EL (cell line): ENCODE measurements around the gene TMEM218.

ENCODE experiments used
- DNase-seq: peaks from one replicate; pipeline ENCODE4 v3.0.0-alpha.2; 2016

Gene TMEM218

DNA sequence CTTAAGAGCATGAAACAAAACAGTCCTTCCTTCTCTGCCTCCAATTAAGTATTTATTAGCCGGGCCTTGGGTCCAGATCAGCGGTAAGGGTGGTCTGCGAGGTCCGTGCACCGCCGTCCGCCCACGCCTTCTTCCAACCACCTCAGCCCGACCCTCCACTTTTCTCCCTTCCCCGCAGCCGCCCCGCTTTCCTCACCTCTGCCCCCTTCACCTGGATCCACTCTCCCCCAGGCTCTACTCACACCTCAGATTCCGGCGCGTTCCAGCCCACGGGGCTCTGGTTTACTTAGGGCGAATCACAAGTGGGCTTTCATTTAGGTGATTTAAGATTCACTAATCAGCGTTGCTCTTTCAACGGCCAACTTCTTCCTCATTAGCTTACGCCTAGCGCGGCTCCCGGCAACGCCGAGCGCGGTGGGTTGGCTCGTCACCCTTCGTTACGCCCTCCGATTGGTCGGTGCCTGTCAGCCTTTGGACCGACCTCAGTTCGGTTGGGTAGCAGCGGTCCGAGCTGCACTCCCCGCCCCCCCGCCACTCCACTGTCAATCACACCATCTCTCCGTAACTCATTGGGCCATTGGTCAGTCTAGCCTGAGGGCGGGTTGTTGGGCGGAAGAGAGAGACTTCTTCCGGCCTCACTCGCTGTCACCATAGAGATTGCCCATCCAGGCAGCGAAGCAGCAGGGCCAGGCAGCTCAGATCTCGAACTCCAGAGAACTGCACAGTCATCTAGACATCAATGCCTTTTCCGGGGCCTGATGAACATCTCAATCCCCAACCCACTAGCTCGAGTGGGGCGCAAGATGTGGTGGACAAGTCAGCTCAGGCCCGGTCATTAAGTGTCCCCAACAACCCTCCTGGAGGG lies at the start of gene TMEM218:
TMEM218 (minus strand) TSS at position 284 of the 865 bp plus-strand sequence. CDS start 9,385 bp downstream, outside the sequence.
- DNase-seq = peak; percentile 99

DNA sequence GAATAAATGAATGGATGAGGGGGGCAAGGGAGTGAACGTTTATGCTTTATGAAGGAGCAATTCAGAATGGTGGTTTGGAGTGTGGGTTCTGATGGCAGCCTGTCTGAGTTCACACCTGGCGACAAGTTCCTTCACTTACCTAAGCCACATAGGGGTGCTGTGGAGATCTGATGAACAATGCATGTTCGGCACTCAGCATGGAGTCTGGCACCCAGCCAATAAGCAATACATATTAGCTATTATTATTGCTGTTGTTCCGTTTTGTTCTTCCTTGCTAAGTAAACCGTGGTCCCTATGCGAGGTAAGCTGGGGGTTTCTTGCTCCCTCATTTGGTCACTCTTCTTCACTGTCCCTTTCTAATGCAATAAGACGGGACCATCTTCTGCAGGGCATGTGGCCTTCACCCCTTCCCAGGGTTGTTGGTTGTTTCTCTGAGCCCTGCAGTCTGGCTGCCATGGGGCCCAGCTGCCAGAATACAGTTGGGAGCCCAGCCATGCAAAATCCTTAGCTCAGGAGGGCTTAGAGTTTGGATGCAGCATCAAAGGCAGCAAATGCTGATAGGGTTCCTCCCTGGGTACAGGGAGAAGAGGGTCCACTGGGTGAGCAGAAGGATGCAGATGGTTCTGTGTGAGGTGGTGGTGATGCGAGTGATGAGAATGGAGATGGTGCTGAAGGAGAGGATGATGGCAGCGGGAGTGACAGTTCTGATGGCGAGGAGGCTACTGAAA lies 46.7 kb upstream of the TMEM218 start:
- DNase-seq = no peak

DNA sequence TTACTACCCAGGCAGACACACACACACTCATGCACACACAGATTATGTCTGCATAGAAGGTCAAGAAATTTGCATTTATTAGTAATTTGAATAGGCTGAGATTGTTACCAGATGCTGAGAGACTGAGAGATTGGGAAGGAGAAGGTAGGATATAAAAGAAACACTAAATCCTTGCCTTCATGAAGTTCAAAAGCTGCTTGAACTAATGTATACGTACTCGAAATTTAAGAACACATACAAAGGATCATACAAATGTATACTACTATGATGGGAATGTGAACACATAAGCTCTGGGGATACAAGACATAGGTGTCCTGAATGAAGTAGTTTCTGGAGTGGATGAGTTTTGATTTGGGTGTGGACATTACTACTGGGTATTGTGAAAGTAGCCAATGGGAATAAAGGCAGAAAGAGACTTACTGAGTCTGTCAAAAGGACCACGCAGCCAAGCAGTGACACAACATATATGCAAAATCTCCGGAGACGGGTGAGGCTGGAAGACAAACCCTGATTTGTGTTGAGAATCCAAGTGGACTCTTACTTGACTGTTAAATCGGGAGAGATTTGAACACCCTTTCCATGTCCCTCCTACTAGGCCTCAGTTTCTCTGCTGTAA lies 45.8 kb upstream of the TMEM218 start:
- no peak for DNase-seq

DNA sequence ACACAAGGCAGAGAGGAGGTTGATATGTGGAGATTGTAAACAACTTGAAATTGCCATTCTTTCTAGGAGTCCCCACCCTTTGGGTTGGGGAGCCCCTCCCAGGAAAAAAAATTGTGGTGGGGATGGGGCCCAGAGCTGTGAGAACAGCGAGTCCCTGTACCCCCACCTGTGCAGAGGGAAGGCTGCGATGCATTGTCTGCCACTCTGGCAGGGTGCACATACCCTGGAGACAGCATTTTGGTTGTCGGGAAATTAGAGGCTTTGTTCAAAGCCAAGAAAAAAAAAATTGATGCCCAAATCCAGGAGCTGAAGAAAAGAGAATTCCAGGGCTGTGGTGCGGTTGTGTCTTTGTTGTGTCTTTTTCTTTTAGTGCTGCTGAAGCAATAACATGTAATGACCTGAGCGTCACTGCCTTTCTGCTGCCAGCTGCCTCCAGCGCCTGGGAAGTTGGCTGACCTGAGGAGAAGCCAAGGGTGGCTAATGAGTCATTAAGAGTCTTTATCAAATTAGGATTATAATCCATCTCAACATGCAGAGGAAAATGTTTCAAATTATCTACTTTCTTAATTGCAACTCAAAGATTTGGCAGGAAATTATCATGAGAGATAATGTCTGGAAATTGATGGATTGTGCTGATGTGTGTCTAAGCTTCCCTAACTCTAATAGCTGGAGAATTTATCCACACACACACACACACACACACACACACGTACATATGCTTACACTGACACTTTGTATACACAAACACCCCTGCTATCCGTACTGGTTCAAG lies 45.1 kb upstream of the TMEM218 start:
- DNase-seq = no peak

DNA sequence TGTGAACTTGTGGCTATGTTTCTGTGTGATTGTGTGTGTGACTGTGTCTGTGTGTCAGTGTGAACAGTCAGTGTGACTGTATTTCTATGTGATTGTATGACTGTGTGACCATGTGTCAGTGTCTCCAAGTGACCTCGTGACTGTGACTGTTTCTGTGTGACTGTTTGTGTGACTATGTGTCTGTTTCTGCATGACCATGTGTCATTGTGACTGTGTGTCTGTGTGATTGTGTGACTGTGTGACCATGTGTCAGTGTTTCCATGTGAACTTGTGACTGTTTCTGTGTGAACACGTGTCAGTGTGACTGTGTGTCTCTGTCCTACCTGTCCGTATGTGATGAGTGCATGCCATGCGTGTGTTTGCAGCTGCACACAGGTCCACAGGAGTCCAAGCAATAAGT lies 44.3 kb upstream of the TMEM218 start:
- no peak for DNase-seq

DNA sequence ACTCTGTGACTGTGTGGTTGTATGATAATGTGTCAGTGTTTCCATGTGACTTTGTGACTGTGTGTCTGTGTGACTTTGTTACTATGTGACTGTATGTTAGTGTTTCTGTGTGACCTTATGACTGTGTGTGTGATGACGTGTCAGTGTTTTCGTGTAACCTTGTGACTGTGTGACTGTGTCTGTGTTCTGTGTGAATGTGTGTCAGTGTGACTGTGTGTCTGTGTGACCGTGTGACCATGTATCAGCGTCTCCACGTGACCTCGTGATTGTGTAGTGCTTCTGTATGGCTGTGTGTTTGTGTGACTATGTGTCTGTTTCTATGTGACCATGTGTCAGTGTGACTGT lies 43.6 kb upstream of the TMEM218 start:
- no peak for DNase-seq

DNA sequence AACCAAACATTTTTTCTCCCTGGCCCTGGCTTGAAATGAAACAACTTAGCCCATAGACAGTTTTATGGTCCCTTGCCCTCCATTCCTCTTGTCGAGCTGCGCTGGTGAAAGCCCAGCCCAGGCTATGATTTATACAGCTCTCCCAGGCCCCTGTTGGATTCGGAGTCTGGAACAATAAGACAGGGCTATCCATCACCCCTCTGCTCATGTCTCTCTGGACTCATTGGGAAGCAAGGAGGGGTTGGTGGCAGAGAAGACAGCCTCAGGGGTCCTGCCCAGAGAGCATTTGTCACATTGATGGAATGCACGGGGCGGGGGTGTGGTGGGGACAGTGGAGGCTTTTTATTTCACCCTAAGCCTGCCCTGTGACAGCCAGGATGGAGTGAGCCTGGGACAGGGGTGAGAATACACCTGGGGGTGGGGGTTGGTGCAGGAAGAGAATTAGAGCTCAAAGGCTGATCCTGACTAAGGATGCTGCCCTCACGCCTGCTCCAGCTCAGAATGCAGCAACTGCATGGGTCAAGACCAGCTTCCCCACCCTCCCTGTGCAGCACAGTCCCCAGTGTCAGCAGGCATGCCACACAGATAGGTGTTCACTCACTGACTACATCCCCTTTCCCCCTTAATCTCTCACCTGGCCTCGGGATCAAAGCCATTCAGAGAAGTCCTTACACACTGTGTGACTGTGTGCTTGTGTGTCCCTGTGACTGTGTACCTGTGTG lies 43.1 kb upstream of the TMEM218 start:
- DNase-seq = no peak

DNA sequence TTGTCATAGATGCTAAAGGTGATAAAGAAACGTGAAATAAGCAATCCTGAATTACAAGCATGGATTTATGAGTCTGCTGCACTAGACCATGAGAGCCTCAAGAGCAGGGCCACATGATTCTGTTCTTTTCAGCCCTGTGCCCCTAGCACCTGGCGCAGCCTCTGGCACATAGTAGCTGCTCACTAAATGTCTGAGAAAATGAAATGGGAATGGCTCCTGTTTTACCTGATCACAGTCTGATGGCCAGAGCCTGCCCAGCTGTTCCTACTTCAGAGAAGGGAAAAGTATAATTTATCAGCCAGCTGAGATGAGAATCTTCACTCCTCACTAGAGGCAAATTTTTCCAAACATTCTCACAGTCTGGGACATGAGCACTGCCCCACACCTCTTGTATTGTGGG lies 42.4 kb upstream of the TMEM218 start:
- DNase-seq = no peak

DNA sequence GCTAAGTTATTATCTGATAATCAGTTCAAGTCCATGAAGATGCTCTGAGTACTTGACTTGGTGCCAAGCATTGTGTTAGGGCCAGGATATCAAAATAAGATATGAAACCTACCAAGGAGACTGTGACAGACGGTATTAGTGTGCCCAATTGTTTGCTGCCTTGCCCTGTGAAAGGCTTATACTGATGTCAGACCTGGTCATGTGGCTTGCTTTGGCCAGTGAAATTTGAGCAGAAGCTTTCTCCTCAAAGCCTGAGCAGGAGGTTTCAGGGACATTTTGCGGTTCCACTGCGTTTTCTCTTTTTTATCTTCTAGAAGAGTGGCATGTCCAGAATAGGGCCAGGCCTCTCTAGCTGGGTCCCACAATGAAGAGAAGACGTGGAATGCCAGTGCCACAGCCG lies 37.3 kb upstream of the TMEM218 start:
- DNase-seq = no peak

DNA sequence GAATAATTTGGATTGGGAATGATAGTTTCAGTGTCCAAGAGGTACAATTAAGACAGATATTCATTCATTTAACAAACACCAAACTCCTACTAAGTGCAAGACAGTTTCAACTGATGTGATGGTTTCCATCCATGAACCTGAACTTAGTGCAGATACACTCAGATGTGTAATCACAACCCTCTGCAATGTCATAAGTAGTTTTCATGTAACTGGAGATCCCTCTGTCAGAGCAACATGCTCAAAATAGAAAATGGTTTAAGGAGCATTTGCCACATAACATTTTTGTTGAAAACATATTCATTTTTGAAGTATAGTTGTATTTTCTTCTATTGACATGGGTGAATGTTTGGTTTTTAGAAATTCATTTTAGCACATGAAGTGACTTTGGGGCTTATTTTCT lies 36.6 kb upstream of the TMEM218 start:
- DNase-seq = no peak

DNA sequence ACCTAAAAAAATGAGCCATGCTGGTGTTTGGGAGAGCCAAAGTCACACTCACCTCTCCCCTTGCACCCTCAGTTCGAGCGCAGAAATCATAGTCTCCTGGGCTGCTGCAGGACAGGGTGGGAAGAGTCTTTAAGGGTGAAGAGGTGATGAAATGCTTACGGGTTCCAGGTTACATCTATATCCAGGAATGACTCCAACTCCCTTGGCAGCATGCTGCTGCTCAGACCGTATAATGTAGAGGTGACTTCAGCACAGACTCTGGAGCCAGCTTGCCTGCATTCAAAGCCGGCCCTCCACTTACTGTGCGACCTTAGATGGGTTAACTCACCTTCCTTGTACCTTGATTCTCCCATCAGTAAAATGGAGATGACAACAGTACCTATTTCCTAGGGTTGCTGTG lies 35.9 kb upstream of the TMEM218 start:
- DNase-seq = no peak

DNA sequence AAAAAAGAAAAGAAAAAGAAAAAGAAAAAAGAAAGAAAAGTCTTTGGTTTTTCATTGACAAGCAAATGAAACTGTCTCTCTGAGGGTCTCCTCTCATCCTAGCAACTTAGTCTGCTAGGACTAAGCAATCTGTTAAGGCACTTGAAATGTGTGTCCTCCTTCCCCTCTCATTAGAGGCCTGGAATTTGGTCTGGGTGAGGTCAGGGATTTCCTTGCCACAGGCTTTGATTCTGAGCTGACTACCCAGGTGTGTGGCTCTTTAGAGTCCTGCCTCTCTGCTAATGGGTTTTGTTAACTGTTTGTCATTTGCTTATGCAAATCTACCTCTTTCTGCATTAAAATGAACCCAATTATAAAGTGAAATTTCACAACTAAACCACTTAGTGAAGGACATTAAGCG lies 34.8 kb upstream of the TMEM218 start:
- no peak for DNase-seq

DNA sequence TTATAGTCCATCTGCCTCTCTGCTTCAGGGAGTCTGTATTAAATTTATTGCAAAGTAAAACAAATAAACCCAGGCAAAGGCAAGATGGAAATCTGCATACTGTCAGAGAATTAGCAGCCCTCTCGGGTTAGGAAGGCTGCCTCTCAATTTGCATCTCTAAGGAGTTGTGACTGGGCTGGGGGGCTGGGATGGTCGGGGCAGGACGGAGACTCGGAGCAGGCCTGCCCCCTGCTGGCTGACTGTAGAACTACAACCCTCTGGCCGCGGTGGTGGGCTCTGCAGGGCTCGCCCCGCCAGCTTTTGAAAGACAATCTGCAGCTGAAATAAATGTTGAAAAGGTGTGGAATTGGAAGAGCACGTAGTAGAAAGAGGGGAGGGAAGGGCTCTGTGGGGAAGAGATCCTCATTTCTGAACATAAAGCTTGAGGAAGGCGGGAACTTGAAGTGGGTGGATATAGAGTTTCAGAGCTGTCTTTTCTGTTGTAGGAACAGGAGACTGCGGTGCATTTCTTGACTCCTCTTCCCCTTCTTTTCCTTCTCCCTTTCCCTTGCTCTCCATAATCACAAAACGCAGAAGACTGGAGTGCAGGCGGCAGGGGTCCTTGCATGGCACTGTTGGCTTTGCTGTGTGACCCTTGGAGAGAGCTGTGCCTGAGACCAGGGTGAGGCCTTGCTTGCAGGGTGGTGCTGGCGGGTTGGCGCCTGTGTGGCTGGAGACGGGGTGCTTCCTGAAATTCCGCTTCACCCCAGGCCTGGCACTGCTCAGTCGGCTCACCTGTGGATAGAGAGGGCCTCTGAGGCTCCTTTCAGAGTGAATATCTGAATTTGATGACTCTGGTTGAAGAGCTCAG lies 30.5 kb upstream of the TMEM218 start:
- DNase-seq = peak; percentile 32

DNA sequence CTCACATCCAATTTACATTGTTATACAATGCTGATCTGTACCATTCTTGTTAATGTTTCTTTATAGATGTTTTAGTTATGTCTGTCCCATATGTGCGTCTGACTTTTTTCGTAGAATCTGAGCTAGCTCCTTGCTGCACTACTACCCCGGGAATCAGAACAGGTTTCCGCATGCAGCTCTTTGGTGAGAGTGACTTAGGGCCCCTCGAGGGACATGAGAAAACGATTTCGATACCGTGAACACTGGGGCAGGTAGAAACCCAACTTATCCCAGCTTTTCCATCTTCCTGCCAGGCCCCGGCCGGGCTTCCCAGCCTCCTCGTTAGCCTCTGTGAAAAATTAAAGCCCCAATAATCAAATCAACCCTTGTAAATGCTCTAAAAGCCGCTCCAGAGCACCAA lies 29.8 kb upstream of the TMEM218 start:
- DNase-seq = no peak

DNA sequence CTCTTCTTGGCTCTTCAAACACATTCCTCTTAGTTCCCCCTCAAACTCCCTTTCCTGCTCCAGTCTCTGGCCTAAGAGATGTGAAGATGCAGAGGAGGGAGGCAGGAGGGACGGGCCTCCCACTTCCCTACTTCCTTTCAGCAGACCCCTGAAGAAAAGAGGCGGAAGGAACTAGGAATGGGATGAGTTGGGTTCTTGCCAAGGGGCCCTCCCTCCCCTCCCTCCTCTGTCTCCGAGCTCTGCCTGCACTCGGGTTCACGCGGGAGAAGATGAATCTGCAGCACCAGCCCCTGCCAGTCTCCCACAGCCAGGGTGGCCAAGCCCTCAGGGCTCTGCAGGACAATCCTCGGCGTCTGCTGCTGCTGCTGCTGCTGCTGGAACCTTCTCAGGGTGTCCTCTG lies 28.8 kb upstream of the TMEM218 start:
- no peak for DNase-seq

DNA sequence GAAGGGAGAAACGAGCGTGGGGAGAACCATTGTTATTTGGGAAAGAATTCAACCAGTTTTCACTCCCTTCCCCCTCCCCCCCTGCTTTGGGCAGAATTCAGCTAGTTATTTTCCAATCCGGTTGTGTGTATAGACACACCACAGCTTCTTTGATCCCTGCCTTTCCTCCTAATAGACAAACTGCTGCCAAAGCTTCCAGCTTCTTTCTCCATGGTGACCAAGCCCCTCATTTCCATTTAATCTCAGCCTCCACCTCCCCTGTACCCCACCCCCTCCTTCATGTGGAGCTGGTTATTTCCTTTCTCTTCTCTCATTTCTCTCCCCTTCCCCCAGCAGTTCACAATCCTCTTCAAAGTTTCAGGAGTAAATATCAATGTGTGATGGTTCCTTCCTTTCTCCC lies 28.4 kb upstream of the TMEM218 start:
- no peak for DNase-seq

DNA sequence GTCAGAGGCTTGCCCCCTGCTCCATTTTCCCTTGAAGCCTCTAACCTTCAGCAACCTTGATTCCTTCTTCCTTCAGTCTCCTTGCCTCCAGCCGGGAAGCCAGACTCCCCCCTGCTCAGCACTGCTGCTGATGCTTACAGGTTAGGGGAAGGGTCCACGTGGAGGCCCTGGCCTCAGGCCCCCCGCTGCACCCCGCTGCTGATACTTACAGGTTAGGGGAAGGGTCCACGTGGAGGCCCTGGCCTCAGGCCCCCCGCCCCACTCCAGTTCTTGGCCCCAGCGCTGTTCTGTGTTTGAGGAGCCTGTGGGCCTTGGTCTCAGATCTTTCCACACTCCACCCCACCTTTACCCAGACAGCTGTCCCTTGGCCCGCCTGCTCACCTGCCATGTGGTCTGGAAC lies 27.5 kb upstream of the TMEM218 start:
- DNase-seq = no peak

DNA sequence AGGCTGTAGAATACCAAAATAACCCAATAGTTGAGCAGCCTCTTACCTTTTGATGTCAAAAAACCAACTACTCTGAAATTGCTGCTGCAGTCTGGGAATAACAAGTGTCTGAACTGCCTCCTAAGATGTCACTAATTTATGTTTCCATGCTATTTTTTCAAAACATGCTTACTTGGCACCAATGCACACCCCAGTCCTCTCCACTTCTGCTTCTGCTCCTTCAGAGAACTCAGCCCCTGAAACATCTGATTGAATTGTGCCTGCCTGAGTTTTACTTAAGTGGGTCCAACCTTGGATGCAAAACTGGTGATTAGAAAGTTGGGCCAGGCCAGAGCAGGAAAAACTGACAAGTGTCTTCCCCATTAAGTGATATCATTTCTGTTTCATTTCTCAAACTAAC lies 24.6 kb upstream of the TMEM218 start:
- DNase-seq = no peak

DNA sequence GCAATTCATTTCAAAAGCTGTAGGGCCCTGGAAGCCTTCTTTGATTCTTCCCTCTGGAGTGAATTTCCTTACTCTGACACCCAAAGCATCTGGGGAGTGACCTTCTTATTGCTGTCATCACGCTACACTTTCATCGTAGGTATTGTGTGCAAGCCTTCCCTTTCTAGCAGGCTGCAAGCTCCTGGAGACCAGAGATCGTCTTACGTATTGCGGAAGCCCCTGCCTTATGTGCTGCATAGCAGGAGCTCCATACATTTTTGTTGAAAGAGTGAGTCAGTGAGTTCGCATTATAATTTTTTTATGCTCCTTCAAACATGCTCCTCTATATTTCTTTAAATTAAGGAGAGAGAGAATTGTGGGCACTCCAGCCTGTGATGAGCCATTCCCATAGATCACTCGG lies 21.2 kb upstream of the TMEM218 start:
- DNase-seq = no peak

DNA sequence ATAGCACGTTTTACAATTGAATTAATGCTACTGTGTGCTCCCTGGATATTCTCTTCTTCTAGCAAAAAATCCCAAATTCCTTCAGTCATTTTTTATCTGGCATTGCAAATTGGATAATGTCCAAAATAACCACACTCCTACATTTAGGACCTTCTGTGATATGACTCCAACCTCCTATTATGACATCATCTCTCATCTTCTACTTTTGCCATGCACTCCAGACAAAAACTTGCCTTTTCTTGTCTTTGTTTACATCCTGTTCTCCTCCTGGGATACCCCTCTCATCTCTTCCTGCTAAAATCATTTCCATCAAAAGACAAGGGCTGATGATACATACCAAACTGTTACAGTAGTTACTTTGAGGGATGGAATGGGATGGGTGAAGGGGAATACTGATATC lies 20.6 kb upstream of the TMEM218 start:
- DNase-seq = no peak

DNA sequence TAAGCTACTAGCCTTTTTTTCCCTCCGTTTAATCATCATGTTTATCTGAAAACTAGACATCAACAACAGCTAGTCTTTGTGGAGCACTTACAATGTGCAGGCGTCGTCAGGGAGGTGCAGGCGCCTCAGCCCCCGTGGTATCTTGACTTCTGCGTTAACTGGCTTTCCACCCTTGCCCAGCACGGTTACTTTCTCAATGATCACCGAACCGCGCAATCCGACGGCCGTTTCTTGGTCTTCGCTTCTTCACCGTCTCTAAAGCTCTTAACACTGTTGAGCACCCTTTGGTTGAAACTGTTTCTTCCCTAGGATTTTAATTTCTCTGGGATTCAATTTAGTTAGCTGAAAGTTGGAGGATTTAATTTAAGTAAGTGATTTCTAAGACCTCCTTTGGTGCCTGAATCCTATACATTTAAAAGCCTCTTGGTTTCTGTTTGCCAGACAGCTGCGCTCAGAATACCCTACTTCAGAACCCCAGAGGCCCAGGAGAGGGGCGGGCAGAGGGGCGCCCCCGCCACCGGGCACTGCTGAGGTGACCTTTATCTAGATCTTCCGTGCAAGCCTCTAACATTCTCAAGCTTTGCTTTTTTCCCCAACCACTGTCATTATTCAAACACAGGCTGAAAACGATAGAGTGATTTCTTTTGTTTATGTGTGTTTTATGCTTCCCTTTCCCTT lies 18.0 kb upstream of the TMEM218 start:
- DNase-seq = no peak
